GM21367 (cell line): ENCODE measurements around the gene HIRIP3.
A peak's percentile ranks its signal among the peaks of the same experiment; 100 is the strongest.

Experiments
- ATAC-seq: cut with Tn5 transposase; IDR thresholded peaks from one replicate; pipeline ENCODE4 v1.9.1; 2021; ENCODE audit not compliant: unreplicated experiment

Gene HIRIP3

DNA sequence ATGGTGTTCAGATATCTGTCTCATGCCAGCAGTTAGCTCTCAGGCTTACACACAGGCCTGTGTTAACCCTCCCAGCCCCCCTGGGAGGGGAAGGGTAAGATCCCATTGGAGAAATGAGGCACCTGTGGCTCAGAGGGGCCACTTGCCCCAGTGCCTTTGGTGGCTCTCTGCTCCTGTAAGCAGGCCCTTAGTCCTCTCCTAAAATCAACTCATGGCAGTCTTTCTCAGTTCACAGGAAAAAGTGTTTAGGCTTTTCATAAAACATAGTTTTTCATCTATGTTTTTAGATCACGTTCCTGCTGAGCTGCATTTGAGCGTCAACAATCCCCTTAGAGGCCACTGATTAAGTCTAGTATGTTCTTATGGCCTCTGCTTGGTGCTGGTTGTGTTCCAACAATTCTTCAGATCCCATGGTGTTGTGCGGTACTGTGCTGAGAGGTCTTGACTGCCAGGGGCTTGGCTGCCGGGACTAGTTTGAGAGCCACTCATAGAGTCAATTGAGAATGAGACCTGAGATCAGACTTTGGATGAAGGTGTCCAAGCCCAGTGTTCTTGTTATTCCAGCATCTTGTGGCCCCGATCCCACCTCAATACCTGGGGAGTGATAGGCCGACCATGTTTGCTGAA, 11.2 kb downstream of the HIRIP3 start:
- ATAC-seq: no peak

- no peak for ATAC-seq
Observed at GRCh38 chr16:29983420-29984136, 11.8 kb downstream of the HIRIP3 start.

DNA sequence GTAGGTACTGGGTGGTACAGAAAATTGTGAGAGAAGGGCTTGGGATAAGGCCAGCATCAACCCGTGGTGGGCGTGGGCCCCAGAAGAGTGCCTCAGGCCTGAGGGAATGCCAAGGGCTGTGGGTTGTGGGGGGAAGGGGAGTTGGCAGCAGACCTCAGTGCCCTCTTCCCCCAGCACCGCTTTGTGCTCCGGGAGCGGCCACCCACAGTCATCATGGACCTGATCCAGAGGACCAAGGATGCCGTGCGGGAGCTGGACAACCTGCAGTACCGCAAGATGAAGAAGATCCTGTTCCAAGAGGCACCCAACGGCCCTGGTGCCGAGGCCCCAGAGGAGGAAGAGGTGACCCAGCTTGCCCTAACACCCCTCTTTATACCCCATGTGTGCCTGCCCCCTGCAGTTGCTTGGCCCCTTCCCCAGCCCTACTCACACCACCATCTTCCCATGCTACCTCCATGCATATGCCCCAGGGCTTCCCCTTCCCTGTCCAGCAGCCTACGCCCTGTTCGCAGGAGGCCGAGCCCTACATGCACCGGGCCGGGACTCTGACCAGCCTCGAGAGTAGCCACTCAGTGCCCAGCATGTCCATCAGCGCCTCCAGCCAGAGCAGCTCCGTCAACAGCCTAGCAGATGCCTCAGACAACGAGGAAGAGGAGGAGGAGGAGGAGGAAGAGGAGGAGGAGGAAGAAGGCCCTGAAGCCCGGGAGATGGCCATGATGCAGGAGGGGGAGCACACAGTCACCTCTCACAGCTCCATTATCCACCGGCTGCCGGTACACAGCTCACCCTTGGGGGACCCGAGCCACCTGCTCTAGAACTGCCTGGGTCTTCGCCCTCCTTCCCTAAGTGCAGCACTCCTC, 12.6 kb downstream of the HIRIP3 start:
- no peak for ATAC-seq

- ATAC-seq: no peak
Observed at GRCh38 chr16:29978564-29979270, 16.7 kb downstream of the HIRIP3 start.

GRCh38 chr16:29978081-29978480, 17.3 kb downstream of the HIRIP3 start:
- ATAC-seq: no peak

DNA sequence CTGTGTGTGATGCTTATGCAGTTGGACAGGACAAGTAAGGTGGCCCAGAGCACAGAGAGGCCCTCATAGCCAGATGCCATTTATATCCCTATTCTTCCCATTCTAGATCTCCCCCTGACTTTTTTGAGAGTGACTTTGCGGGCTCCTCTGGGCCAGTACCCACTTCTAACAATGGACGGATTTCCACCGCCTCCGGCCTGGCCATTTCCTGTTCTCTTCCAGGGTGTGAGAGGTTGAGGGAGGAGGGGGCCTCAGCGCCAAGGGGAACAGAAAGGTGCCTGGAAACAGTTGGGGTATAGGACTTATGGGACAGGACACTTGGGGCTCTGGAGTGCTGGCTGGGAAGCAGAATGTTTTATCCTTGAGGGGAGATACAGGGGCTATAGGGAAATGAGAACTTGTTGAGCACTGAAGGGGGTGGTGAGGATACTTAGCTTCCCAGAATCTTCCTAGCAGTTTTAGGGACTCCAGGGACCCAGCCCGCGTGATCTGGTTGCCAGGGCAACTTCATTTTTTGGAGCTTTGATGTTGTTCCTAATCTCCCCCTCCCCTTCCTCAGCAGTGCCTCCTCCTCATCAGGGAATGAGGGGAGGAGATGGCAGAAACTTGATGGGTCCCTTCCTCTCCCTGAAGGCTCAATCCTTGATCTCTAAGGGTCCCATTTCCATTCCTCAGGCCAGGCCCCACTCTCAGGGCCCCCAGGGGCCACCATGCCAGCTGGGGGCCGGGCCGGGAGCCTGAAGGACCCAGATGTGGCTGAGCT, 18.2 kb downstream of the HIRIP3 start:
- ATAC-seq: no peak

DNA sequence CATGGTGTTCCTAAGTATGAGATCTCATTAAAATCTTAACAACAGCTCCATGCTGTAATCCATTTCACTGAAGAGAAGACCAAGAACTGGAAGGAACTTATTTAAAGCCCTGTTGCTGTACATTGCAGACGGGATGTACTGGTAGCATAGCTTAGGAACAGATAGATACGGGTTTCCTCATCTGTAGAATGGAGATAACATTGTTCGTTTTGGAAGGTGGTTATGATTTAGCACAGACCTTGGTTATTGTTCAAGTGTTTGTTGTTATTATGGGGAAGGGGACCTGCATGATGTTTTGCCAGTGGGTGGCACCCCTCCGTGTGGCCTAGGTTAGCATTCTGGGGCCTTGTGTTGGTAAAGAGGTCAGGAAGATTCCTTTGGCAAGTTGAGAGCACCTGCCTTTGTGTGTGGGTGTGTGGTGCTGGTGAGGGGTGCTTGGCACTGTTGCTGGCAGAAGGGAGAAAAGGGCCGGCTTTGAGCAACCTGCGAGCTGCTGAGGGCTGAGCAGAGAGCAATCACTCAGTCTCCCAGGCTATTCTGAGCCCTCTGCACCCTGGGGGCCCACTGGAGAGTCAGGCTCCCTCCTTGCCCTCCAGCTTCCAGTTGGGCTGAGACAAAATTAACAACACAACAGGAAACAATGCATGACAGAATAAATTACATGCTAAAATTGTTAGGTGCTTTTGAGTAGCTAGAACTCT, 19.5 kb downstream of the HIRIP3 start:
- no peak for ATAC-seq

GRCh38 chr16:29975134-29975538, 20.3 kb downstream of the HIRIP3 start:
- no peak for ATAC-seq

DNA sequence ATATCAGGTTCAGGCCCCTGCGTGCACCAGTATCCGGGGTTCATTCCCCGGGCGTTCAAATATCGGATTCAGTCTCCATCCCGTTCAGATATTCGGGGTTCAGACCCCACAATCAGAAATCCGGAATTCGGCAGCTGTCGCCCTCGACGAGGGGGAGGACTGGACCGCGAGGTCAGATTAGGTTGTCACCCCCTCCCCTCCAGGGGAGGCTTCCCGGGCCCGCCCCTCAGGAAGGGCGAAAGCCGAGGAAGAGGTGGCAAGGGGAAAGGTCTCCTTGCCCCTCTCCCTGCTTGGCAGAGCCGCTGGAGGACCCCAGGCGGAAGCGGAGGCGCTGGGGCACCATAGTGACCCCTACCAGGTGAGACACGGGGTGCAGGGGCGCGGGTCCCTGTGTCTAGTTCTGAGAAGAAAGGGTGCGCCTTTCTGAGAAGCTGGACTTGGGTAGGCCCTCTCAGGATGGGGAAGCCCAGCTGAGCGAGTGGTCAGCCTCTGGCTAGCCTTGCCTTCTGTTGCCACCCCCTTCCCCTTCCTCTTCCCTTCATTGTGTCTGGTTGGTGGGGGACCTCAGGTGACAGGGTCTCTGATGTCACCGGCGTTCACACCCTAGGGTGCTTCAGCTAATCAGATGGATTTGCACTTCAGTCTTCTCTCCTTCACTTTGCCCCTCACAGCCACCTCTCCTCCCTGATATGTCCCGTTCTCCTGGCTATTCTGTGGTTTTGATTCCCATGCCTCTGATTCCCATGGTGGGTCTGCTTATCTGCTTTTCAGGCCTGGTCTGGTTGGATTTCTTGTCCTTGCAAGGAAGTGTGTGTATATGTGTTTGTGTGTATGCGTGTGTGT, 20.9 kb downstream of the HIRIP3 start:
- no peak for ATAC-seq

- ATAC-seq: peak; percentile 84
Observed at GRCh38 chr16:29973384-29974246, 21.8 kb downstream of the HIRIP3 start, which contains the start of gene TAOK2. Gene TAOK2 (plus strand): TSS chr16:29973868. CDS start chr16:29977773, 3,905 bp downstream.

DNA sequence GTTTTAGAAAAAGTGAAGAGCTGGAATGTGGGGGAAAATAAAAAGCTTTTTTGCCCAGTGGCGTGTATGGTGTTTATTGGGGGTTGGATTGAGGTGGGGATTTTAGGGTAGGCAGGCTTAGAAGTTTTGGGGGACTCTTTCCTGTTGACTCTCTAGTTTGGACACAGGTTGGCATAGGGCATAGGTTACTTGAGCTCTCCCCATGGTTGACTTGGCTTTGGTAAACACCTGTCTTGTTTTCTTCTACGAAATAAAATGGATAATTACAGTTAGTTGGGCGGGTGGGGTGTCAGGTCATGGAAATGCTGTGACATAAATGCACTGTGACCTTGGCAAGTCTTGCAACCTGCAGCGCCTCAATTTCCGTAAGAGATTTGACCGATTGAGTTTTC, 22.4 kb downstream of the HIRIP3 start:
- ATAC-seq: no peak

- no peak for ATAC-seq
Observed at GRCh38 chr16:29972500-29972899, 22.9 kb downstream of the HIRIP3 start.

GRCh38 chr16:29971304-29971703, 24.1 kb downstream of the HIRIP3 start:
- no peak for ATAC-seq

DNA sequence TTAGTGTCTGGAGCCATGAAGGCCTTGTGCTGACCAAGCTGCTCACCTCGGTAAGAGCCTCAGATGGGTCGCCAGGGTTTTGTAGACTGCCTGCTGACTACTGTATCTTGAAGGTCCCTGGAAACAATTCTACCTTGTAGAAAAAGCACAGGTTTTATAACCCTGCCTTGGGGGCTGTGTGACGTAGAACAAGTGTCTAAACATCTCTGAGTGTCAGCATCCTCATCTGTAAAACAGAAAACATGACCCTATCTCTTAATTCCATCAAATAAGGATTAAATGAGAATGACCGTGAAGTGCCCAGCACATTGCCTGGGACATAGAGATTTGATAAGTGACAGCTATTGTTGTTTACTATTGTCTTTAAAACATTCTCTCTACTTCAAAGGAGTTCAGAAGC, 27.2 kb downstream of the HIRIP3 start:
- ATAC-seq: no peak

DNA sequence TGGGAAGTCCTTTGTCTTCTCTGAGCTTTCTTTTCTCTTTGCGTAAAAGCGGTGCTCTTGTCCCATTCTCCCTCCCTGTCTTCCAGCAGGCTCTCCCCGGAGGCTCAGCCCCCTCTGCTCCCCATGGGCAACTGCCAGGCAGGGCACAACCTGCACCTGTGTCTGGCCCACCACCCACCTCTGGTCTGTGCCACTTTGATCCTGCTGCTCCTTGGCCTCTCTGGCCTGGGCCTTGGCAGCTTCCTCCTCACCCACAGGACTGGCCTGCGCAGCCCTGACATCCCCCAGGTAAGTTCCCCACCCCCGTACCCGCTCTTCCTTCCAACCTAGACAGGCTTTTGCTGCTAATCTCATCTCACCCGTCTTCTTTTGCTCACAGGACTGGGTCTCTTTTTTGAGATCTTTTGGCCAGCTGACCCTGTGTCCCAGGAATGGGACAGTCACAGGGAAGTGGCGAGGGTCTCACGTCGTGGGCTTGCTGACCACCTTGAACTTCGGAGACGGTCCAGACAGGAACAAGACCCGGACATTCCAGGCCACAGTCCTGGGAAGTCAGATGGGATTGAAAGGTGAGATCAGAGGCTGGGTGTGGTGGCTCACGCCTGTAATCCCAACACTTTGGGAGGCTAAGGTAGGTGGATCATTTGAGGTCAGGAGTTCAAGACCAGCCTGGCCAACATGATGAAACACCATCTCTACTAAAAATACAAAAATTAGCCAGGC, 32.2 kb downstream of the HIRIP3 start:
- no peak for ATAC-seq

GRCh38 chr16:29962344-29962994, 32.9 kb downstream of the HIRIP3 start:
- no peak for ATAC-seq
